Kidney (tissue), 14 donors: ENCODE results near the gene DDA1. TPM values are rescaled to one million over a fixed set of nuclear protein-coding genes. Genes with fewer than 3 reads are reported as not detected.

Experiments
- DNase-seq, 5 donors: peaks; one replicate each; pipeline ENCODE4 v3.0.0-alpha.2; 2013 to 2020
- FAIRE-seq: peaks from 2 replicates; lab custom pipeline; 2012; peaks lifted over from hg19 to GRCh38; lab: Jason Lieb, UNC
- H3K27ac ChIP-seq, 2 donors: one replicate each; pipeline ENCODE4 v1.7.0; 2013; ENCODE audit warnings: low read depth in 2 of 2, low read length in 2 of 2, inconsistent platforms in 1 of 2
- H3K27me3 ChIP-seq: one replicate; pipeline ENCODE4 v1.7.1; 2013; ENCODE audit warnings: low read length, inconsistent platforms; ENCODE audit not compliant: control insufficient read depth, insufficient read depth
- H3K36me3 ChIP-seq, 3 donors: one replicate each; pipeline versions ENCODE4 v1.7.0 to v1.7.1; 2013; ENCODE audit warnings: low read length in 3 of 3, control low read depth in 1 of 3, inconsistent platforms in 1 of 3; ENCODE audit not compliant: insufficient read depth in 3 of 3, control insufficient read depth in 2 of 3
- H3K4me1 ChIP-seq, 3 donors: one replicate each; pipeline versions ENCODE4 v1.7.0 to v1.7.1; 2013; ENCODE audit warnings: low read length in 3 of 3, inconsistent platforms in 1 of 3, low read depth in 1 of 3; ENCODE audit not compliant: control insufficient read depth in 2 of 3, insufficient read depth in 2 of 3
- H3K4me3 ChIP-seq, 3 donors: one replicate each; pipeline versions ENCODE4 v1.7.0 to v1.8.1; 2013; ENCODE audit warnings: low read length in 3 of 3, control low read depth in 1 of 3, inconsistent platforms in 1 of 3
- H3K9ac ChIP-seq, 3 donors: one replicate each; pipeline versions ENCODE4 v1.7.0 to v1.7.1; 2013; ENCODE audit warnings: low read length in 3 of 3, control low read depth in 1 of 3, inconsistent platforms in 1 of 3
- H3K9me3 ChIP-seq, 3 donors: one replicate each; pipeline versions ENCODE4 v1.7.0 to v1.7.1; 2013; ENCODE audit warnings: low read length in 3 of 3, control low read depth in 1 of 3, inconsistent platforms in 1 of 3; ENCODE audit not compliant: control insufficient read depth in 2 of 3, insufficient read depth in 1 of 3
- intact Hi-C: fragments of 100-400 bp; cut with DNase I; formaldehyde crosslinking; loops from one replicate; pipeline ENCODE4 v1.11.1; 2022
- polyA plus RNA-seq: library from polyadenylated mRNA; stranded (reverse); fragments of 350-450 nt; fragmentation: Illumina TruSeq; extraction: RNeasy Lipid Tissue Mini Kit (QIAGEN cat#74804); gene quantifications from one replicate; pipeline ENCODE4 v1.2.3, GENCODE V29; 2014; ENCODE audit warnings: low read depth, low replicate concordance; ENCODE audit not compliant: insufficient read depth
- total RNA-seq: library from RNA; stranded (reverse); fragmentation: NEBNext Ultra II Directional; extraction: Animal tissue kit (Norgen Biotek cat#: 25700); gene quantifications from one replicate; pipeline ENCODE4 v1.2.1, GENCODE V29; 2021
- TF ChIP-seq, protein P1 (sequence below): IDR thresholded peaks from 3 replicates; pipeline ENCODE4 v1.5.1; 2012; ENCODE audit warnings: mild to moderate bottlenecking, moderate library complexity, borderline replicate concordance; ENCODE audit not compliant: insufficient read depth; ENCODE audit errors: extremely low read depth
- donor health status: control.
- donor health status: control.
- donor health status: control.
- donor health status: control.
- donor health status: control.
- donor health status: DM: yes; HTN: yes; CAD: no.
- donor health status: Normal renal cell carcinoma (clear cell type).

Gene DDA1
- total and polyA plus RNA-seq, 2 donors from 2014 or later = 27.7 to 35.9 TPM

DNA sequence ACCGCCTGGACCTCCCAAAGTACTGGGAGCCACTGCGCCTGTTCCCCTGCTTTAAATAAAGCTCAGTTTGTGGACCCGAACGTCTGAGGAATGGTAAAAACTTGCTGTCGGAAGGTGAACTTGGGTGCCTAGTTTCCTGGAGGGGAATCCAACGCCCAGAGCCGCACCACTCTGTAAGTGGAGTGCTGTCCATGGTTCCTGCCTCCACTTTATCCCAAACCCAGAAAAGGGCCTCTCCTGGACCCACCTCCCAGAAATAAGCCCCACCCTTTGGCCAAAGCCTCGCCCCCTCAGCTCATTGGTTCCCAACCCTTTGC, 23.0 kb downstream of the DDA1 start:
- no peaks in the 10 kb centered on the region for H3K27me3 ChIP-seq
- no peak for FAIRE-seq
- no peak overlapping the region for H3K27ac ChIP-seq
- intact Hi-C loops = loop anchor here (10.0 kb wide), 1 partner anchor 132 kb away; the partner anchor contains the start of gene NXNL1
- no peak overlapping the region for H3K4me3 ChIP-seq
- DNase-seq = no peak
- H3K9me3 ChIP-seq = no peaks in the 10 kb centered on the region
- H3K4me1 ChIP-seq = peaks cover 0 to 13% (median 0%) of the 10 kb centered on the region in 3 donors
- H3K36me3 ChIP-seq = no peaks in the 10 kb centered on the region
- TF ChIP-seq, protein P1, sequence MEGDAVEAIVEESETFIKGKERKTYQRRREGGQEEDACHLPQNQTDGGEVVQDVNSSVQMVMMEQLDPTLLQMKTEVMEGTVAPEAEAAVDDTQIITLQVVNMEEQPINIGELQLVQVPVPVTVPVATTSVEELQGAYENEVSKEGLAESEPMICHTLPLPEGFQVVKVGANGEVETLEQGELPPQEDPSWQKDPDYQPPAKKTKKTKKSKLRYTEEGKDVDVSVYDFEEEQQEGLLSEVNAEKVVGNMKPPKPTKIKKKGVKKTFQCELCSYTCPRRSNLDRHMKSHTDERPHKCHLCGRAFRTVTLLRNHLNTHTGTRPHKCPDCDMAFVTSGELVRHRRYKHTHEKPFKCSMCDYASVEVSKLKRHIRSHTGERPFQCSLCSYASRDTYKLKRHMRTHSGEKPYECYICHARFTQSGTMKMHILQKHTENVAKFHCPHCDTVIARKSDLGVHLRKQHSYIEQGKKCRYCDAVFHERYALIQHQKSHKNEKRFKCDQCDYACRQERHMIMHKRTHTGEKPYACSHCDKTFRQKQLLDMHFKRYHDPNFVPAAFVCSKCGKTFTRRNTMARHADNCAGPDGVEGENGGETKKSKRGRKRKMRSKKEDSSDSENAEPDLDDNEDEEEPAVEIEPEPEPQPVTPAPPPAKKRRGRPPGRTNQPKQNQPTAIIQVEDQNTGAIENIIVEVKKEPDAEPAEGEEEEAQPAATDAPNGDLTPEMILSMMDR = no peak
- H3K9ac ChIP-seq = no peak overlapping the region

DNA sequence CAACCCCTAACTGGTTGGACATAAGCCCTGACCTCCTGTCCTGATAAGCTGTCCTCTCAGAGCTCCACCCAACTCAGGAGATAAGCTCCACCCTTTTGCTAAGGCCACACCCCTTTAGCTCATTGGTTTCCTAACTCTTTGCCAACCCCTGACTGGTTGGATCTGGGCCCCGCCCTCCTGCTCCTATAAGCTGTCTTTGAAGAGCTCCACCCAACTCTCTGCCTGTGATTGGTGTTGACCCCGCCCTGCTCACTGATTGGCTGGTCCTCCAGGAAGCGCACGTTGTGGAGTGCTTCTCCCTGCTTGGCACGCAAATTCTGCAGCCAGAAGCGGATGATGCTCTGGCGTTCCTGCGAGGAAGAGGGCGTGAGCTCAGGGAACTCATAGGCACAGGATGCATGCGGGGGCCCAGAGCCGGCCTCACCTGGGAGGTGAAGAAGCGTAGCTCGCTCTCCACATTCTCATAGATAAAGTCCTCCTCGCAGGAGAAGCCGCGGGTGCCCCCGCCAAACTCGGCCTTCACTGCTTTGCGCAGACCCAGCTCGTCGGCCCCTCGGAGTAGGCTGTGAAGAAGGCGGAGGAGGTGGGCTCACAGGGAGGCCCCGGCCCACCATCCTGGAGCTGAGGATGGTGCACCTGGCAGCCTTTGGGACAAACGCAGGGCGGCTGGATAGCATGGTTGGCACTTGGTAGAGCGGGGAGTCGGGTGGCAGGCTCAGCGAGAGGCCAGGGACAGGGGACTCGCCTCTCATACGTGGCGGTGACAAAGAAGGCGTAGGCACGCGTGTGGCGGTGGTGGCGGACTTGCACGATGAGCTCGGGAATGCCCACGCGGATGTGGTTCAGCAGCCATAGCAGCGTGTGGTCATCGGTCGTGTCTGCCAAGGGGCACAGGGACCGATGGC, 23.6 kb downstream of the DDA1 start:
- intact Hi-C loops = loop anchor here (10.0 kb wide), 1 partner anchor 132 kb away; the partner anchor contains the start of gene NXNL1
- no peak for FAIRE-seq
- peaks cover 0 to 17% (median 0%) of the 10 kb centered on the region in 3 donors for H3K4me1 ChIP-seq

DNA sequence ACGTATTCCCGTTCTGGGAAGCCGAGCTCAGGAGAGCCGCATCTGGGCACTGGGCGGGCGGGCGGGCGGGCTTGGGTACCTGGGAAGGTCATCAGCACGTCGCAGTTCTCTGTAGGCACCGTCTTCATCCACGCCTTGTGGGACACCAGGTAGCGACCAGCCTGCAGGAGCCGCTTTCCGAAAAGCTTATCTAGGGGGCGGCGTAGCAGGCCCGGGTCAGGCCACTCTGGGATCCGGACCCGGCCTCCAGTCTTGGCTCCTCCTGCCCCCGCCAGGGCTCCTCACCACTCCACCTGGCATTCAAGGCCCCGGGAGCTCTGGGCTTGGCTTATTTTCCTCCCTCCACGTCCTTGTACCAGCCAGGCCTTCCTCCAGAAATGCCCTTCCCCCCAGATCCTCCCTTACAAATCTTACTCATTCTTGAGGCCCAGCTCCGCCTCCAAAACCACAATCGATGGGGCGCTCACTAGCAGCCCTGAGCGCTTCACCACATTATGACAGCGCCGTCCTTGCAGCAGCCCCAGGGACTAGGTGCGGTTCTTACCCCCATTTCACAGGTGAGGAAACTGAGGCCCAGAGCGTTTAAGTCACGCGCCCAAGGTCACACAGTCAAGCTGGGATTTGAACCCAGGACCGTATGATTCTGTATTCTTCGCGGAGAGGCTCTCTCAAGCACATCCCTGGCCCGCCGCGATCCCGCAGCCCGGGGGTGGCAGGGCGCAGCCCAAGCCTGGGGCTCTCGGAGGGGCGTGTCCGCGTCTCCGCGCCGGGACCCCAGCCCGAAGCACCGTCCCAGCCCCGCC, 24.4 kb downstream of the DDA1 start:
- TF ChIP-seq, protein P1 = no peak
- Histone ChIP-seq H3K9me3 (no peaks in the 10 kb centered on the region), H3K4me3 (peak overlapping the region; percentile 50 to 61 (median 56)), H3K9ac (peak overlapping the region in 2 of 3 donors; percentile 54 to 60), H3K36me3 (no peaks in the 10 kb centered on the region), H3K27ac (no peak overlapping the region), H3K4me1 (peaks cover 0 to 24% (median 0%) of the 10 kb centered on the region in 3 donors), H3K27me3 (no peaks in the 10 kb centered on the region)
- intact Hi-C loops = loop anchor here (10.0 kb wide), 1 partner anchor 131 kb away; the partner anchor contains the start of gene NXNL1
- no peak for FAIRE-seq
- no peak for DNase-seq

More for the DNA sequence above, 23.6 kb downstream of the DDA1 start:
- no peaks in the 10 kb centered on the region for H3K27me3 ChIP-seq
- no peak overlapping the region for H3K27ac ChIP-seq
- no peaks in the 10 kb centered on the region for H3K9me3 ChIP-seq
- peak in 2 of 5 donors; percentile 59 to 88 for DNase-seq
- H3K4me3 ChIP-seq = no peak overlapping the region
- no peaks in the 10 kb centered on the region for H3K36me3 ChIP-seq
- TF ChIP-seq, protein P1 = no peak
- no peak overlapping the region for H3K9ac ChIP-seq
